Kidney epithelial cell (primary cell): ENCODE results near the gene FAM234A. TPM values are rescaled to one million over a fixed set of nuclear protein-coding genes. Genes with fewer than 3 reads are reported as not detected.
"Not testable (repeated sequence)": the region's sequence is repeated elsewhere in the genome, so short reads cannot be mapped to it uniquely, and the experiment has no call there.

Source experiments
- DNase-seq: peaks from one replicate; pipeline ENCODE4 v3.0.0-alpha.2; 2010; ENCODE audit warnings: low read depth
- H3K27me3 ChIP-seq: 2 replicates; pipeline ENCODE4 v1.6.0; 2011; ENCODE audit warnings: low read length; ENCODE audit not compliant: control insufficient read depth, insufficient read depth
- H3K36me3 ChIP-seq: 2 replicates; pipeline ENCODE4 v1.5.1; 2011; ENCODE audit warnings: low read length; ENCODE audit not compliant: control insufficient read depth, insufficient read depth
- H3K4me3 ChIP-seq: 2 replicates; pipeline ENCODE4 v1.5.1; 2011; ENCODE audit warnings: low read depth, mild to moderate bottlenecking, control low read depth, low read length
- CTCF ChIP-seq: IDR thresholded peaks from 2 replicates; pipeline ENCODE4 v1.5.1; 2011; ENCODE audit warnings: mild to moderate bottlenecking, moderate library complexity, low read length, control low read depth, inconsistent platforms; ENCODE audit not compliant: insufficient read depth, poor library complexity, severe bottlenecking
- total RNA-seq: library from RNA; depleted of rRNA; stranded (reverse); fragments of >200 nt; gene quantifications from 2 replicates; pipeline ENCODE4 v1.2.3, GENCODE V29; 2015

FAM234A gene
- total RNA-seq, 1 donor from 2014 or later: 97.5 TPM

- no peak overlapping the region for H3K4me3 ChIP-seq
- no peak for TF ChIP-seq CTCF
- peaks cover 4% of the 10 kb centered on the region for H3K36me3 ChIP-seq
- no peak for DNase-seq
- no peaks in the 10 kb centered on the region for H3K27me3 ChIP-seq
These were observed 19.2 kb downstream of the FAM234A start for GRCh38 chr16:253833-254232.

- Histone ChIP-seq H3K36me3 (peaks cover 4% of the 10 kb centered on the region), H3K4me3 (no peak overlapping the region), H3K27me3 (no peaks in the 10 kb centered on the region)
- TF ChIP-seq CTCF: no peak
- DNase-seq: no peak
These were observed 19.8 kb downstream of the FAM234A start for GRCh38 chr16:254461-254860.

- DNase-seq: no peak
- no peak for TF ChIP-seq CTCF
- Histone ChIP-seq H3K4me3 (no peak overlapping the region), H3K36me3 (peaks cover 4% of the 10 kb centered on the region), H3K27me3 (no peaks in the 10 kb centered on the region)
These were observed 20.6 kb downstream of the FAM234A start for GRCh38 chr16:255183-255582.

GRCh38 chr16:258091-258490 lies 23.5 kb downstream of the FAM234A start:
- DNase-seq, H3K4me3 ChIP-seq, H3K36me3 ChIP-seq, H3K27me3 ChIP-seq: not testable (repeated sequence)

- no peak overlapping the region for H3K4me3 ChIP-seq
- no peaks in the 10 kb centered on the region for H3K27me3 ChIP-seq
- no peak for TF ChIP-seq CTCF
- H3K36me3 ChIP-seq: no peaks in the 10 kb centered on the region
- DNase-seq: no peak
These were observed 24.6 kb downstream of the FAM234A start for GRCh38 chr16:259226-259625.

- no peaks in the 10 kb centered on the region for H3K27me3 ChIP-seq
- no peak for DNase-seq
- no peak for TF ChIP-seq CTCF
- H3K4me3 ChIP-seq: no peak overlapping the region
- H3K36me3 ChIP-seq: no peaks in the 10 kb centered on the region
These were observed 25.2 kb downstream of the FAM234A start for GRCh38 chr16:259814-260253.
